ENCODE measurements around the gene HACL1.
"Not testable (repeated sequence)": the region's sequence is repeated elsewhere in the genome, so short reads cannot be mapped to it uniquely, and the experiment has no call there.

The HACL1 gene

GRCh38 chr3:15629860-15630597 lies 28.7 kb upstream of the HACL1 start:
- DNase-seq (ENCODE audit: low read depth, low spot score) = peak; percentile 88

- no peak for DNase-seq (ENCODE audit: low read depth, low spot score)
Observed at GRCh38 chr3:15628967-15629366, 27.6 kb upstream of the HACL1 start.

GRCh38 chr3:15623535-15624440 lies 22.4 kb upstream of the HACL1 start:
- no peak for DNase-seq (ENCODE audit: low read depth, low spot score)

GRCh38 chr3:15619659-15620464 lies 18.5 kb upstream of the HACL1 start:
- not testable (repeated sequence) for DNase-seq (ENCODE audit: low read depth, low spot score)

GRCh38 chr3:15616053-15616452 lies 14.7 kb upstream of the HACL1 start:
- no peak for DNase-seq (ENCODE audit: low read depth, low spot score)

GRCh38 chr3:15614958-15615357 lies 13.6 kb upstream of the HACL1 start:
- DNase-seq (ENCODE audit: low read depth, low spot score) = no peak

- no peak for DNase-seq (ENCODE audit: low read depth, low spot score)
Observed at GRCh38 chr3:15612001-15612400, 10.6 kb upstream of the HACL1 start.

- DNase-seq (ENCODE audit: low read depth, low spot score) = no peak
Observed at GRCh38 chr3:15611018-15611417, 9.6 kb upstream of the HACL1 start.

- DNase-seq (ENCODE audit: low read depth, low spot score) = peak; percentile 68
Observed at GRCh38 chr3:15610082-15610759, 8.9 kb upstream of the HACL1 start.

GRCh38 chr3:15606434-15606891 lies 5.1 kb upstream of the HACL1 start:
- no peak for DNase-seq (ENCODE audit: low read depth, low spot score)

- not testable (repeated sequence) for DNase-seq (ENCODE audit: low read depth, low spot score)
Observed at GRCh38 chr3:15604584-15604983, 3.2 kb upstream of the HACL1 start.

- not testable (repeated sequence) for DNase-seq (ENCODE audit: low read depth, low spot score)
Observed at GRCh38 chr3:15602816-15603215, 1.4 kb upstream of the HACL1 start.

GRCh38 chr3:15602146-15602536 lies 772 bp upstream of the HACL1 start:
- DNase-seq (ENCODE audit: low read depth, low spot score) = no peak

GRCh38 chr3:15601046-15601398 lies 347 bp downstream of the HACL1 start:
- DNase-seq (ENCODE audit: low read depth, low spot score) = no peak

GRCh38 chr3:15595955-15596354 lies 5.4 kb downstream of the HACL1 start:
- no peak for DNase-seq (ENCODE audit: low read depth, low spot score)

- no peak for DNase-seq (ENCODE audit: low read depth, low spot score)
Observed at GRCh38 chr3:15592968-15593367, 8.4 kb downstream of the HACL1 start.

- no peak for DNase-seq (ENCODE audit: low read depth, low spot score)
Observed at GRCh38 chr3:15591928-15592327, 9.4 kb downstream of the HACL1 start.

GRCh38 chr3:15591242-15591641 lies 10.1 kb downstream of the HACL1 start:
- no peak for DNase-seq (ENCODE audit: low read depth, low spot score)

GRCh38 chr3:15585111-15585845 lies 16.1 kb downstream of the HACL1 start:
- DNase-seq (ENCODE audit: low read depth, low spot score) = no peak

- no peak for DNase-seq (ENCODE audit: low read depth, low spot score)
Observed at GRCh38 chr3:15581471-15582394, 19.6 kb downstream of the HACL1 start.

Measured in astrocyte of the hippocampus (primary cell).